K562 (cell line): ENCODE results near the gene NCAM2. TPM values are rescaled to one million over a fixed set of nuclear protein-coding genes. Genes with fewer than 3 reads are reported as not detected.

Experiments used
- ATAC-seq: fragments of 200-7000 bp; cut with Tn5 transposase; 3 replicates; pipeline ENCODE4 v1.9.1; 2020; ENCODE audit warnings: moderate library complexity
- BruUV-seq: library from RNA; stranded (reverse); fragments of 400-500 nt; replicated peaks from 2 replicates; lab custom pipeline; 2021; lab: Mats Ljungman, UMichigan
- CTCF ChIA-PET: fragments of 300-600 bp; formaldehyde crosslinking; extraction: SDS; loops from one replicate; lab custom pipeline; 2021; ENCODE audit warnings: low intra/inter-chr PET ratio; lab: Yijun Ruan, JAX
- POLR2A ChIA-PET: fragments of 300-600, 350-650 bp; sonication (Branson Sonifier 250); formaldehyde crosslinking; extraction: SDS; loops from one replicate; lab custom pipeline; 2021; ENCODE audit warnings: antibody characterized with exemption, inconsistent platforms; lab: Yijun Ruan, JAX
- DNase-seq, 4 experiments: peaks; one replicate each; pipeline versions ENCODE4 v3.0.0 to v3.0.0-alpha.2; 2011 to 2018; ENCODE audit warnings: low spot score in 3 of 4, mixed read lengths in 3 of 4; ENCODE audit errors: extremely low read depth in 1 of 4
- FAIRE-seq: peaks from 2 replicates; lab custom pipeline; 2011; peaks lifted over from hg19 to GRCh38; lab: Jason Lieb, UNC
- H2AFZ ChIP-seq: 2 replicates; pipeline ENCODE4 v1.6.0; 2011; ENCODE audit warnings: low read depth, low read length, control low read depth, inconsistent platforms
- H3K27ac ChIP-seq: fragments of 200-600 bp; 3 replicates; pipeline ENCODE4 v1.8.0; 2011; ENCODE audit warnings: low read depth, mild to moderate bottlenecking, control low read depth, inconsistent platforms, low read length, moderate library complexity, mixed read lengths; ENCODE audit errors: extremely low read depth
- H3K27me3 ChIP-seq, 2 experiments: fragments of 300-600 bp in 1 of 2; 2 replicates in 1 of 2; 3 replicates in 1 of 2; pipeline versions ENCODE4 v1.6.0 to v1.8.0; 2011; ENCODE audit warnings: inconsistent platforms in 2 of 2, low read length in 2 of 2, mild to moderate bottlenecking in 1 of 2, mixed read lengths in 1 of 2, moderate library complexity in 1 of 2; ENCODE audit not compliant: control insufficient read depth in 2 of 2, insufficient read depth in 2 of 2
- H3K36me3 ChIP-seq: fragments of 300-600 bp; 3 replicates; pipeline ENCODE4 v1.8.0; 2011; ENCODE audit warnings: mild to moderate bottlenecking, low read length, inconsistent platforms; ENCODE audit not compliant: control insufficient read depth, insufficient read depth
- H3K4me1 ChIP-seq, 2 experiments: fragments of 200-600 bp in 1 of 2; replicated peaks in 1 of 2; 2 replicates in 1 of 2; 3 replicates in 1 of 2; pipeline versions ENCODE4 v1.5.1 to v1.8.0; 2011; ENCODE audit warnings: inconsistent platforms in 2 of 2, low read length in 2 of 2, mild to moderate bottlenecking in 1 of 2, mixed read lengths in 1 of 2, moderate library complexity in 1 of 2; ENCODE audit not compliant: control insufficient read depth in 2 of 2, insufficient read depth in 2 of 2
- H3K4me2 ChIP-seq: 2 replicates; pipeline ENCODE4 v1.6.1; 2011; ENCODE audit warnings: low read length, control low read depth, inconsistent platforms, mixed read lengths; ENCODE audit not compliant: insufficient read depth
- H3K4me3 ChIP-seq: fragments of 200-600 bp; sonication (generic), shearing (Covaris generic); 2 replicates; pipeline ENCODE4 v1.5.1; 2016; ENCODE audit warnings: control low read depth, inconsistent platforms
- H3K79me2 ChIP-seq: fragments of 200-600 bp; 3 replicates; pipeline ENCODE4 v1.8.0; 2011; ENCODE audit warnings: low read length, inconsistent platforms; ENCODE audit not compliant: control insufficient read depth, insufficient read depth
- H3K9ac ChIP-seq, 2 experiments: 2 replicates each; pipeline versions ENCODE4 v1.6.0 to v1.6.1; 2011; ENCODE audit warnings: low read depth in 2 of 2, low read length in 2 of 2, control low read depth in 1 of 2, inconsistent platforms in 1 of 2, mild to moderate bottlenecking in 1 of 2, mixed read lengths in 1 of 2; ENCODE audit not compliant: insufficient read depth in 1 of 2
- H3K9me1 ChIP-seq: one replicate; pipeline ENCODE4 v1.6.0; 2011; ENCODE audit warnings: inconsistent platforms, mild to moderate bottlenecking, low read length, moderate library complexity; ENCODE audit not compliant: control insufficient read depth, insufficient read depth
- H3K9me3 ChIP-seq: replicated peaks from 2 replicates; pipeline ENCODE4 v1.5.1; 2011; ENCODE audit warnings: low read depth, low read length, inconsistent platforms; ENCODE audit not compliant: control insufficient read depth, insufficient read depth
- H4K20me1 ChIP-seq: replicated peaks from 2 replicates; pipeline ENCODE4 v1.6.1; 2011; ENCODE audit warnings: low read length, inconsistent platforms, mixed read lengths; ENCODE audit not compliant: control insufficient read depth, insufficient read depth
- ARID1B ChIP-seq: fragments of 450-650 bp; IDR thresholded peaks from 2 replicates; pipeline ENCODE4 v1.6.1; 2016; ENCODE audit warnings: antibody characterized with exemption, mild to moderate bottlenecking, inconsistent platforms
- C11orf30 ChIP-seq: fragments of 450-650 bp; IDR thresholded peaks from 2 replicates; pipeline ENCODE4 v1.6.1; 2016; ENCODE audit warnings: low read depth, mild to moderate bottlenecking
- CREBBP ChIP-seq: IDR thresholded peaks from one replicate; pipeline ENCODE4 v1.6.1; 2012; ENCODE audit warnings: low read depth, mild to moderate bottlenecking, control low read depth, inconsistent platforms, low read length
- EGR1 ChIP-seq: fragments of 450-650 bp; conservative IDR thresholded peaks from 2 replicates; pipeline ENCODE4 v1.6.1; 2017; ENCODE audit warnings: mild to moderate bottlenecking
- HIVEP1 ChIP-seq: fragments of 250-450 bp; sonication (Bioruptor Pico); IDR thresholded peaks from 2 replicates; pipeline ENCODE4 v1.4.0; 2020; ENCODE audit warnings: mild to moderate bottlenecking
- HNRNPL ChIP-seq: fragments of 200-400 bp; formaldehyde crosslinking; IDR thresholded peaks from 2 replicates; pipeline ENCODE4 v1.6.1; 2017; ENCODE audit warnings: low read depth, mild to moderate bottlenecking, low read length
- MAFF ChIP-seq: IDR thresholded peaks from 2 replicates; pipeline ENCODE4 v1.6.1; 2012; ENCODE audit warnings: low read length, improper control_type of control experiment
- MAFG ChIP-seq: fragments of 450-650 bp; conservative IDR thresholded peaks from 2 replicates; pipeline ENCODE4 v1.6.1; 2016; ENCODE audit warnings: missing genetic modification characterization, missing compliant biosample characterization
- MAFK ChIP-seq: IDR thresholded peaks from 2 replicates; pipeline ENCODE4 v1.6.1; 2011; ENCODE audit warnings: low read length, improper control_type of control experiment
- MTA1 ChIP-seq: fragments of 450-650 bp; IDR thresholded peaks from 2 replicates; pipeline ENCODE4 v1.6.1; 2017; ENCODE audit warnings: borderline replicate concordance
- NONO ChIP-seq, 2 experiments: fragments of 200-400 bp in 1 of 2; fragments of 450-650 bp in 1 of 2; formaldehyde crosslinking in 1 of 2; IDR thresholded peaks; 2 replicates each; pipeline ENCODE4 v1.6.1; 2017; ENCODE audit warnings: low read depth in 2 of 2, mild to moderate bottlenecking in 2 of 2, moderate library complexity in 2 of 2, low read length in 1 of 2
- PHF21A ChIP-seq: fragments of 450-650 bp; IDR thresholded peaks from 2 replicates; pipeline ENCODE4 v1.6.1; 2017; ENCODE audit warnings: low read depth, borderline replicate concordance
- SIRT6 ChIP-seq: IDR thresholded peaks from one replicate; pipeline ENCODE4 v1.6.1; 2012; ENCODE audit warnings: low read depth, mild to moderate bottlenecking, control low read depth, inconsistent platforms, low read length, moderate library complexity
- SPI1 ChIP-seq: IDR thresholded peaks from 2 replicates; pipeline ENCODE4 v1.6.1; 2011; ENCODE audit warnings: low read depth, low read length, control low read depth, borderline replicate concordance
- SRSF1 ChIP-seq: fragments of 200-400 bp; formaldehyde crosslinking; IDR thresholded peaks from 2 replicates; pipeline ENCODE4 v1.6.1; 2017; ENCODE audit warnings: mild to moderate bottlenecking, low read depth, low read length, moderate library complexity
- XRCC3 ChIP-seq: fragments of 450-650 bp; IDR thresholded peaks from 2 replicates; pipeline ENCODE4 v1.6.1; 2017; ENCODE audit warnings: mild to moderate bottlenecking, moderate library complexity
- ZNF263 ChIP-seq: sonication (generic); formaldehyde crosslinking; IDR thresholded peaks from 2 replicates; pipeline ENCODE4 v1.8.0; 2022; ENCODE audit warnings: mild to moderate bottlenecking, missing genetic modification reagents, borderline replicate concordance
- ZNF316 ChIP-seq: fragments of 450-650 bp; IDR thresholded peaks from 2 replicates; pipeline ENCODE4 v1.6.1; 2016
- ZNF431 ChIP-seq: sonication (generic); formaldehyde crosslinking; IDR thresholded peaks from 2 replicates; pipeline ENCODE4 v1.8.0; 2022; ENCODE audit warnings: mild to moderate bottlenecking, missing genetic modification reagents
- ZNF518B ChIP-seq: fragments of 250-450 bp; sonication (Bioruptor Pico); IDR thresholded peaks from 2 replicates; pipeline ENCODE4 v1.5.0; 2021; ENCODE audit warnings: mild to moderate bottlenecking, moderate library complexity
- WGBS: fragments of 100-300 bp; shearing (Covaris generic); methylation state at CpG from one replicate; pipeline ENCODE4 v1.1.6; 2016; ENCODE audit warnings: low coverage, mixed read lengths; ENCODE audit not compliant: insufficient coverage; ENCODE audit errors: missing lambda C conversion rate; 5-methylcytosine and 5-hydroxymethylcytosine counted together
- in situ Hi-C: fragments of 300-500 bp; cut with MboI; formaldehyde crosslinking; loops from 4 replicates; pipeline ENCODE4 v1.15.0; 2018; ENCODE audit warnings: inconsistent platforms, mixed read lengths
- intact Hi-C: fragments of 100-400 bp; cut with micrococcal nuclease; formaldehyde crosslinking; loops from 2 replicates; pipeline ENCODE4 v1.14.2; 2022
- polyA plus RNA-seq, 8 experiments: library from polyadenylated mRNA; depleted of rRNA in 4 of 8; stranded (reverse) in 5 of 8; unstranded in 3 of 8; fragments of >200 nt; fragmentation: Nextera tagmentation in 2 of 8; fragmentation: Illumina TruSeq in 1 of 8; extraction: Ambion mirVana in 2 of 8; extraction: Trizol in 1 of 8; gene quantifications; 2 replicates each; pipeline versions ENCODE4 v1.2.1 to v1.2.3, GENCODE V29; 2011 to 2014; ENCODE audit warnings: inconsistent platforms in 1 of 8, missing spikeins in 1 of 8
- total RNA-seq, 7 experiments: library from RNA; depleted of rRNA in 6 of 7; stranded (reverse); fragments of >200 nt in 6 of 7; fragmentation: Illumina TruSeq in 2 of 7; extraction: Trizol in 2 of 7; gene quantifications; 2 replicates each; pipeline versions ENCODE4 v1.2.1 to v1.2.3, GENCODE V29; 2011 to 2021; ENCODE audit warnings: low replicate concordance in 1 of 7

The NCAM2 gene
- total and polyA plus RNA-seq, 9 of the 15 experiments (the other 6 are each of a cell fraction or from before 2014, with no cell fraction given): 14.0 to 58.2 (median 27.8) TPM

DNA sequence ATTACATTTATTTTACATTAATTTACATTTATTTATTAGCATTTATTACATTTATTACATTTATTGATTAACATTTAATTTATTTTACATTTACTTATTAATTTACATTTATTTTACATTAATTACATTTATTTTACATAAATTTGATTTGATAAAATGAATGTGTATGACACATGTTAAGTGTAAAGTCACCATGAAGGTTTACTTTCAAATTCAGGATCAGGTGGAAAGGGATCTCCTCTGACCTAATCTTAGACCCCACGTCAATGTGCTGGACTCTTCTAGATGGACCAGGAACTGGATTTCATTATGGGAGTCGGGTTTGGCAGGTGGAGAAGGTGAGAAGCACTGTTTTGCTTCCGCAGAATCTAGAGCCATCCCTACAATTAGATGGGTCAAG lies 76.1 kb downstream of the NCAM2 start (continued):
- TF ChIP-seq SPI1 (no peak), ZNF431 (no peak)

GRCh38 chr21:21076051-21076450 lies 77.8 kb downstream of the NCAM2 start:
- Histone ChIP-seq H3K9me3 (no peaks in the 10 kb centered on the region), H3K4me1 (no peaks in the 10 kb centered on the region), H3K9me1 (no peaks in the 10 kb centered on the region), H4K20me1 (no peaks in the 10 kb centered on the region), H2AFZ (peak overlapping the region; percentile 25; the same call in 1 of the 2 replicates), H3K4me3 (no peak overlapping the region), H3K36me3 (no peaks in the 10 kb centered on the region), H3K79me2 (no peaks in the 10 kb centered on the region), H3K4me2 (no peak overlapping the region), H3K9ac (no peak overlapping the region), H3K27me3 (no peaks in the 10 kb centered on the region), H3K27ac (no peak overlapping the region)
- intact Hi-C loops: no loop called here
- BruUV-seq: no TSS peak
- ChIA-PET CTCF (no interaction called here), POLR2A (no interaction called here)
- no peak for FAIRE-seq
- no peak for DNase-seq
- 28% methylated on average over 2 of the region's 2 CpGs for WGBS
- no peak for ATAC-seq
- TF ChIP-seq CREBBP (no peak), NONO (IDR thresholded peaks at IDR 0.05; ENCODE audit: low read depth in 2 of 2, low read length in 1 of 2) (no peak), EGR1 (no peak), ARID1B (no peak), MTA1 (no peak), XRCC3 (no peak), ZNF518B (CRISPR knock-in tag) (no peak), HNRNPL (no peak), SRSF1 (no peak), ZNF263 (no peak), MAFK (peak; percentile 77), HIVEP1 (CRISPR knock-in tag) (no peak), SIRT6 (no peak), C11orf30 (peak; percentile 75), PHF21A (no peak), MAFG (tag) (peak; percentile 76), ZNF316 (peak; percentile 89), MAFF (peak; percentile 78)
- in situ Hi-C loops: no loop called here
